ENCODE measurements around the gene PTGES2.
"Not testable (repeated sequence)": the region's sequence is repeated elsewhere in the genome, so short reads cannot be mapped to it uniquely, and the experiment has no call there.

Gene PTGES2

GRCh38 chr9:128144239-128145181 lies 17.0 kb upstream of the PTGES2 start:
- H3K9me3 ChIP-seq (ENCODE audit: control insufficient read depth, low read length) = no peaks in the 10 kb centered on the region
- no peak for DNase-seq (ENCODE audit: low read depth)
- peaks cover 9% of the 10 kb centered on the region for H3K27me3 ChIP-seq (replicated peaks; ENCODE audit: control insufficient read depth, insufficient read depth, low read length)

GRCh38 chr9:128143525-128144238 lies 16.2 kb upstream of the PTGES2 start:
- Histone ChIP-seq H3K4me1 (ENCODE audit: control insufficient read depth, insufficient read depth, low read length) (peaks cover 4% of the 10 kb centered on the region), H3K9ac (ENCODE audit: low read length) (no peak overlapping the region), H3K9me3 (ENCODE audit: control insufficient read depth, low read length) (no peaks in the 10 kb centered on the region), H3K27me3 (replicated peaks; ENCODE audit: control insufficient read depth, insufficient read depth, low read length) (peaks cover 9% of the 10 kb centered on the region), H3K36me3 (ENCODE audit: control insufficient read depth, insufficient read depth, low read length, severe bottlenecking) (no peaks in the 10 kb centered on the region), H3K4me3 (ENCODE audit: low read length) (no peak overlapping the region)
- no peak for DNase-seq (ENCODE audit: low read depth)

More at GRCh38 chr9:128144239-128145181, 17.0 kb upstream of the PTGES2 start:
- Histone ChIP-seq H3K4me3 (ENCODE audit: low read length) (no peak overlapping the region), H3K4me1 (ENCODE audit: control insufficient read depth, insufficient read depth, low read length) (peaks cover 4% of the 10 kb centered on the region), H3K36me3 (ENCODE audit: control insufficient read depth, insufficient read depth, low read length, severe bottlenecking) (no peaks in the 10 kb centered on the region), H3K9ac (ENCODE audit: low read length) (no peak overlapping the region)

- H3K27me3 ChIP-seq (replicated peaks; ENCODE audit: control insufficient read depth, insufficient read depth, low read length) = peaks cover 5% of the 10 kb centered on the region
- no peak for DNase-seq (ENCODE audit: low read depth)
- no peak overlapping the region for H3K4me3 ChIP-seq (ENCODE audit: low read length)
- peaks cover 4% of the 10 kb centered on the region for H3K4me1 ChIP-seq (ENCODE audit: control insufficient read depth, insufficient read depth, low read length)
- H3K9ac ChIP-seq (ENCODE audit: low read length) = no peak overlapping the region
- no peaks in the 10 kb centered on the region for H3K9me3 ChIP-seq (ENCODE audit: control insufficient read depth, low read length)
- no peaks in the 10 kb centered on the region for H3K36me3 ChIP-seq (ENCODE audit: control insufficient read depth, insufficient read depth, low read length, severe bottlenecking)
Observed at GRCh38 chr9:128142596-128142995, 15.1 kb upstream of the PTGES2 start.

- no peaks in the 10 kb centered on the region for H3K36me3 ChIP-seq (ENCODE audit: control insufficient read depth, insufficient read depth, low read length, severe bottlenecking)
- no peak overlapping the region for H3K9ac ChIP-seq (ENCODE audit: low read length)
- no peak for DNase-seq (ENCODE audit: low read depth)
- H3K4me3 ChIP-seq (ENCODE audit: low read length) = no peak overlapping the region
- peaks cover 4% of the 10 kb centered on the region for H3K4me1 ChIP-seq (ENCODE audit: control insufficient read depth, insufficient read depth, low read length)
- peaks cover 5% of the 10 kb centered on the region for H3K27me3 ChIP-seq (replicated peaks; ENCODE audit: control insufficient read depth, insufficient read depth, low read length)
- H3K9me3 ChIP-seq (ENCODE audit: control insufficient read depth, low read length) = no peaks in the 10 kb centered on the region
Observed at GRCh38 chr9:128142061-128142460, 14.5 kb upstream of the PTGES2 start.

GRCh38 chr9:128141604-128142003 lies 14.1 kb upstream of the PTGES2 start:
- Histone ChIP-seq H3K9me3 (ENCODE audit: control insufficient read depth, low read length) (no peaks in the 10 kb centered on the region), H3K9ac (ENCODE audit: low read length) (no peak overlapping the region), H3K36me3 (ENCODE audit: control insufficient read depth, insufficient read depth, low read length, severe bottlenecking) (no peaks in the 10 kb centered on the region), H3K4me1 (ENCODE audit: control insufficient read depth, insufficient read depth, low read length) (peaks cover 4% of the 10 kb centered on the region), H3K4me3 (ENCODE audit: low read length) (no peak overlapping the region), H3K27me3 (replicated peaks; ENCODE audit: control insufficient read depth, insufficient read depth, low read length) (peaks cover 5% of the 10 kb centered on the region)
- DNase-seq (ENCODE audit: low read depth) = no peak

GRCh38 chr9:128139621-128140020 lies 12.1 kb upstream of the PTGES2 start:
- DNase-seq (ENCODE audit: low read depth) = no peak
- no peaks in the 10 kb centered on the region for H3K9me3 ChIP-seq (ENCODE audit: control insufficient read depth, low read length)
- no peak overlapping the region for H3K4me3 ChIP-seq (ENCODE audit: low read length)
- no peaks in the 10 kb centered on the region for H3K27me3 ChIP-seq (replicated peaks; ENCODE audit: control insufficient read depth, insufficient read depth, low read length)
- no peak overlapping the region for H3K9ac ChIP-seq (ENCODE audit: low read length)
- peaks cover 4% of the 10 kb centered on the region for H3K4me1 ChIP-seq (ENCODE audit: control insufficient read depth, insufficient read depth, low read length)
- H3K36me3 ChIP-seq (ENCODE audit: control insufficient read depth, insufficient read depth, low read length, severe bottlenecking) = no peaks in the 10 kb centered on the region

GRCh38 chr9:128138001-128138400 lies 10.5 kb upstream of the PTGES2 start:
- H3K9ac ChIP-seq (ENCODE audit: low read length) = no peak overlapping the region
- H3K4me3 ChIP-seq (ENCODE audit: low read length) = no peak overlapping the region
- DNase-seq (ENCODE audit: low read depth) = no peak
- H3K36me3 ChIP-seq (ENCODE audit: control insufficient read depth, insufficient read depth, low read length, severe bottlenecking) = no peaks in the 10 kb centered on the region
- peaks cover 4% of the 10 kb centered on the region for H3K9me3 ChIP-seq (ENCODE audit: control insufficient read depth, low read length)
- H3K27me3 ChIP-seq (replicated peaks; ENCODE audit: control insufficient read depth, insufficient read depth, low read length) = no peaks in the 10 kb centered on the region
- H3K4me1 ChIP-seq (ENCODE audit: control insufficient read depth, insufficient read depth, low read length) = no peaks in the 10 kb centered on the region

- Histone ChIP-seq H3K4me3 (ENCODE audit: low read length) (no peak overlapping the region), H3K27me3 (replicated peaks; ENCODE audit: control insufficient read depth, insufficient read depth, low read length) (no peaks in the 10 kb centered on the region), H3K4me1 (ENCODE audit: control insufficient read depth, insufficient read depth, low read length) (no peaks in the 10 kb centered on the region), H3K9me3 (ENCODE audit: control insufficient read depth, low read length) (peaks cover 4% of the 10 kb centered on the region), H3K9ac (ENCODE audit: low read length) (no peak overlapping the region), H3K36me3 (ENCODE audit: control insufficient read depth, insufficient read depth, low read length, severe bottlenecking) (no peaks in the 10 kb centered on the region)
- DNase-seq (ENCODE audit: low read depth) = no peak
Observed at GRCh38 chr9:128136816-128137793, 9.6 kb upstream of the PTGES2 start.

- H3K9ac ChIP-seq (ENCODE audit: low read length); H3K4me1 ChIP-seq (ENCODE audit: control insufficient read depth, insufficient read depth, low read length); H3K4me3 ChIP-seq (ENCODE audit: low read length); DNase-seq (ENCODE audit: low read depth); H3K27me3 ChIP-seq (replicated peaks; ENCODE audit: control insufficient read depth, insufficient read depth, low read length); H3K36me3 ChIP-seq (ENCODE audit: control insufficient read depth, insufficient read depth, low read length, severe bottlenecking); H3K9me3 ChIP-seq (ENCODE audit: control insufficient read depth, low read length): not testable (repeated sequence)
Observed at GRCh38 chr9:128135561-128135960, 8.0 kb upstream of the PTGES2 start.

- H3K27me3 ChIP-seq (replicated peaks; ENCODE audit: control insufficient read depth, insufficient read depth, low read length); H3K4me3 ChIP-seq (ENCODE audit: low read length); H3K9me3 ChIP-seq (ENCODE audit: control insufficient read depth, low read length); DNase-seq (ENCODE audit: low read depth); H3K9ac ChIP-seq (ENCODE audit: low read length); H3K36me3 ChIP-seq (ENCODE audit: control insufficient read depth, insufficient read depth, low read length, severe bottlenecking); H3K4me1 ChIP-seq (ENCODE audit: control insufficient read depth, insufficient read depth, low read length): not testable (repeated sequence)
Observed at GRCh38 chr9:128132139-128132538, 4.6 kb upstream of the PTGES2 start.

Measured in adipocyte (in vitro differentiated cells).